Endothelial cell of umbilical vein (primary cell): ENCODE data around the gene CD47. TPM values are rescaled to one million over a fixed set of nuclear protein-coding genes. Genes with fewer than 3 reads are reported as not detected.

Experiments used
- BruUV-seq: library from RNA; stranded (reverse); fragments of 400-500 nt; replicated peaks from 2 replicates; lab custom pipeline; 2021; lab: Mats Ljungman, UMichigan
- CTCF ChIA-PET: fragments of 300-600, 350-600 bp; sonication (Branson Sonifier 250); formaldehyde crosslinking; loops from one replicate; lab custom pipeline; 2021; ENCODE audit warnings: antibody characterized with exemption, inconsistent platforms; lab: Charles Lee
- POLR2A ChIA-PET: fragments of 300-600, 350-600 bp; sonication (Branson Sonifier 250); formaldehyde crosslinking; loops from one replicate; lab custom pipeline; 2021; ENCODE audit warnings: antibody characterized with exemption, inconsistent platforms; lab: Charles Lee
- DNase-seq: peaks from one replicate; pipeline ENCODE4 v3.0.0-alpha.2; 2011; ENCODE audit warnings: low read depth, low spot score
- FAIRE-seq: peaks from 2 replicates; lab custom pipeline; 2011; peaks lifted over from hg19 to GRCh38; lab: Jason Lieb, UNC
- H2AFZ ChIP-seq: 2 replicates; pipeline ENCODE4 v1.6.0; 2012; ENCODE audit warnings: low read depth, low read length, control low read depth, inconsistent platforms
- H3K27ac ChIP-seq: 2 replicates; pipeline ENCODE4 v1.5.1; 2011; ENCODE audit warnings: low read depth, mild to moderate bottlenecking, control low read depth, low read length, moderate library complexity; ENCODE audit not compliant: insufficient read depth
- H3K27me3 ChIP-seq, 2 experiments: 2 replicates each; pipeline versions ENCODE4 v1.6.0 to v1.6.1; 2011; ENCODE audit warnings: low read length in 2 of 2, mixed read lengths in 1 of 2; ENCODE audit not compliant: control insufficient read depth in 2 of 2, insufficient read depth in 2 of 2
- H3K36me3 ChIP-seq, 2 experiments: 2 replicates in 1 of 2; 3 replicates in 1 of 2; pipeline ENCODE4 v1.5.1; 2011; ENCODE audit warnings: low read length in 2 of 2, mild to moderate bottlenecking in 1 of 2, moderate library complexity in 1 of 2; ENCODE audit not compliant: control insufficient read depth in 2 of 2, insufficient read depth in 2 of 2; ENCODE audit errors: extremely low read depth in 1 of 2
- H3K4me1 ChIP-seq: 3 replicates; pipeline ENCODE4 v1.5.1; 2011; ENCODE audit warnings: mild to moderate bottlenecking, low read length; ENCODE audit not compliant: control insufficient read depth, insufficient read depth; ENCODE audit errors: extremely low read depth
- H3K4me2 ChIP-seq: 2 replicates; pipeline ENCODE4 v1.6.1; 2011; ENCODE audit warnings: low read length, control low read depth, mixed read lengths; ENCODE audit not compliant: insufficient read depth
- H3K4me3 ChIP-seq, 3 experiments: fragments of 200-600 bp in 1 of 3; sonication (generic), shearing (Covaris generic) in 1 of 3; replicated peaks in 1 of 3; 2 replicates each; pipeline ENCODE4 v1.5.1; 2011 to 2016; ENCODE audit warnings: control low read depth in 3 of 3, low read length in 3 of 3, mild to moderate bottlenecking in 2 of 3, inconsistent platforms in 1 of 3, low read depth in 1 of 3, moderate library complexity in 1 of 3; ENCODE audit not compliant: insufficient read depth in 1 of 3
- H3K79me2 ChIP-seq: 2 replicates; pipeline ENCODE4 v1.6.0; 2012; ENCODE audit warnings: low read length, inconsistent platforms; ENCODE audit not compliant: control insufficient read depth, insufficient read depth
- H3K9ac ChIP-seq: replicated peaks from 2 replicates; pipeline ENCODE3; 2011; ENCODE audit warnings: low read length, control low read depth; ENCODE audit not compliant: insufficient read depth; ENCODE audit errors: extremely low read depth
- H3K9me1 ChIP-seq: replicated peaks from 3 replicates; pipeline ENCODE4 v1.6.0; 2011; ENCODE audit warnings: mild to moderate bottlenecking, low read length; ENCODE audit not compliant: control insufficient read depth, insufficient read depth; ENCODE audit errors: extremely low read depth
- H3K9me3 ChIP-seq: replicated peaks from 2 replicates; pipeline ENCODE4 v1.5.1; 2012; ENCODE audit warnings: low read length, inconsistent platforms; ENCODE audit not compliant: control insufficient read depth, insufficient read depth
- H4K20me1 ChIP-seq: replicated peaks from 2 replicates; pipeline ENCODE3; 2011; ENCODE audit warnings: mild to moderate bottlenecking, low read length; ENCODE audit not compliant: control insufficient read depth, insufficient read depth; ENCODE audit errors: extremely low read depth
- EZH2 ChIP-seq: IDR thresholded peaks from 2 replicates; pipeline ENCODE4 v1.6.1; 2012; ENCODE audit warnings: borderline replicate concordance, low read depth, mild to moderate bottlenecking, moderate library complexity, low read length, inconsistent platforms; ENCODE audit not compliant: severe bottlenecking
- GATA2 ChIP-seq: IDR thresholded peaks from 2 replicates; pipeline ENCODE4 v1.7.0; 2011; ENCODE audit warnings: low read depth, mild to moderate bottlenecking, moderate library complexity, mixed read lengths, low read length; ENCODE audit not compliant: insufficient read length, insufficient read depth
- POLR2A ChIP-seq: IDR thresholded peaks from 2 replicates; pipeline ENCODE4 v1.6.1; 2012; ENCODE audit warnings: low read depth, mild to moderate bottlenecking, control low read depth, low read length
- POLR2AphosphoS5 ChIP-seq: IDR thresholded peaks from 2 replicates; pipeline ENCODE4 v1.6.1; 2012; ENCODE audit warnings: low read depth, mild to moderate bottlenecking, control low read depth, low read length, moderate library complexity; ENCODE audit not compliant: insufficient read depth
- dilution Hi-C: fragments of 300-500 bp; cut with MboI; formaldehyde crosslinking; loops from one replicate; pipeline ENCODE4 v1.15.0; 2019; ENCODE audit warnings: low sequenced_read_pairs; ENCODE audit not compliant: extremely low pct_ligation_motif_present
- intact Hi-C: fragments of 100-400 bp; cut with micrococcal nuclease; formaldehyde crosslinking; loops from one replicate; pipeline ENCODE4 v1.10.0; 2022
- polyA plus RNA-seq, 4 experiments: library from polyadenylated mRNA; depleted of rRNA in 3 of 4; stranded (reverse) in 3 of 4; unstranded in 1 of 4; fragments of >200 nt; gene quantifications; 2 replicates each; pipeline versions ENCODE4 v1.2.1 to v1.2.3, GENCODE V29; 2011 to 2012; ENCODE audit warnings: missing spikeins in 1 of 4
- total RNA-seq: library from RNA; stranded (reverse); gene quantifications from 2 replicates; pipeline ENCODE4 v1.2.3, GENCODE V29; 2021
- TF ChIP-seq, protein P1 (sequence below): IDR thresholded peaks from 2 replicates; pipeline ENCODE4 v1.6.1; 2011; ENCODE audit not compliant: insufficient read depth, insufficient read length
- TF ChIP-seq, protein P2 (sequence below), 2 donors: IDR thresholded peaks; 1 replicate in 1 of 2; 2 replicates in 1 of 2; pipeline ENCODE4 v1.5.1; 2011; ENCODE audit warnings: low read length in 2 of 2, mild to moderate bottlenecking in 2 of 2, moderate library complexity in 2 of 2, control low read depth in 1 of 2, inconsistent platforms in 1 of 2, low read depth in 1 of 2; ENCODE audit not compliant: insufficient read depth in 1 of 2; ENCODE audit errors: extremely low read depth in 1 of 2

CD47 gene
- total and polyA plus RNA-seq, 2 donors (not counting 3 experiments of a cell fraction or from before 2014, with no cell fraction given): 29.3 to 32.2 TPM

DNA sequence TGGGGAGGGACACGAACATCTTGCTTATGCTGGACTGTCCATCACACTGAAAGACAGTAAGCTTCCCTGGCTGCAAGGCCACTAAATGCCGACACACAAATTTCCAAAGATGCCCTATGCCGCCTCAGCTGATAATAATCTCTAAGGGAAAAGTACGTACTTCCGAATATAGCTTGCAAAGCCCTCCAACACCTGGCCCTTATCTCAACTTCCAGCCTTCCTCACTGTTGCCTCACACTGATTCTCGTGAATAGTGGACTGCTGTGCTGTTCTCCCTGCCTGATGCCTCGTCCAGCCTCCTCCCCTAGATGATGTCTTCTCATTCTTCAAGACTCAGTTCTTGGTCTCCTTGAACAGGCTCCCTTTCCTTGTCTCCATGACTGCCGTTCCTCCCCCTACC lies 72.3 kb downstream of the CD47 start:
- Histone ChIP-seq H3K9me1 (no peaks in the 10 kb centered on the region), H3K4me2 (no peak overlapping the region), H3K27me3 (peaks cover 0 to 4% of the 10 kb centered on the region in 2 experiments), H4K20me1 (no peaks in the 10 kb centered on the region), H3K4me1 (peaks cover 2% of the 10 kb centered on the region), H3K36me3 (no peaks in the 10 kb centered on the region), H3K79me2 (no peaks in the 10 kb centered on the region), H3K9ac (no peak overlapping the region), H2AFZ (no peak overlapping the region), H3K9me3 (no peaks in the 10 kb centered on the region), H3K27ac (no peak overlapping the region), H3K4me3 (no peak overlapping the region)
- FAIRE-seq (no peak), DNase-seq (peak; percentile 46)
- dilution Hi-C loops: no loop called here
- ChIA-PET POLR2A (no interaction called here), CTCF (interaction anchor here (1.1 kb wide), 1 partner anchor 90 kb away, joined by 3 read pairs; no protein-coding TSS in a partner anchor)
- no TSS peak for BruUV-seq
- TF ChIP-seq GATA2 (peak; percentile 60), POLR2AphosphoS5 (no peak), EZH2 (no peak), POLR2A (no peak)
- TF ChIP-seq, protein P1, sequence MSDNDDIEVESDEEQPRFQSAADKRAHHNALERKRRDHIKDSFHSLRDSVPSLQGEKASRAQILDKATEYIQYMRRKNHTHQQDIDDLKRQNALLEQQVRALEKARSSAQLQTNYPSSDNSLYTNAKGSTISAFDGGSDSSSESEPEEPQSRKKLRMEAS: no peak
- TF ChIP-seq, protein P2, sequence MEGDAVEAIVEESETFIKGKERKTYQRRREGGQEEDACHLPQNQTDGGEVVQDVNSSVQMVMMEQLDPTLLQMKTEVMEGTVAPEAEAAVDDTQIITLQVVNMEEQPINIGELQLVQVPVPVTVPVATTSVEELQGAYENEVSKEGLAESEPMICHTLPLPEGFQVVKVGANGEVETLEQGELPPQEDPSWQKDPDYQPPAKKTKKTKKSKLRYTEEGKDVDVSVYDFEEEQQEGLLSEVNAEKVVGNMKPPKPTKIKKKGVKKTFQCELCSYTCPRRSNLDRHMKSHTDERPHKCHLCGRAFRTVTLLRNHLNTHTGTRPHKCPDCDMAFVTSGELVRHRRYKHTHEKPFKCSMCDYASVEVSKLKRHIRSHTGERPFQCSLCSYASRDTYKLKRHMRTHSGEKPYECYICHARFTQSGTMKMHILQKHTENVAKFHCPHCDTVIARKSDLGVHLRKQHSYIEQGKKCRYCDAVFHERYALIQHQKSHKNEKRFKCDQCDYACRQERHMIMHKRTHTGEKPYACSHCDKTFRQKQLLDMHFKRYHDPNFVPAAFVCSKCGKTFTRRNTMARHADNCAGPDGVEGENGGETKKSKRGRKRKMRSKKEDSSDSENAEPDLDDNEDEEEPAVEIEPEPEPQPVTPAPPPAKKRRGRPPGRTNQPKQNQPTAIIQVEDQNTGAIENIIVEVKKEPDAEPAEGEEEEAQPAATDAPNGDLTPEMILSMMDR (IDR thresholded peaks at IDR 0.05; ENCODE audit: extremely low read depth in 1 of 2, insufficient read depth in 1 of 2, low read depth in 1 of 2, low read length in 2 of 2): no peak
- intact Hi-C loops: no loop called here
